KMS-11 (cell line): ENCODE results near the gene SERPINA5.

Experiments used
- H2AFZ ChIP-seq: fragments of 200-600 bp; sonication (generic); 2 replicates; pipeline ENCODE4 v1.6.1; 2016; ENCODE audit warnings: antibody characterized with exemption, mixed run types, low read depth
- H3K27ac ChIP-seq: fragments of 200-600 bp; sonication (generic); 2 replicates; pipeline ENCODE4 v1.6.1; 2016; ENCODE audit warnings: mild to moderate bottlenecking, mixed run types
- H3K27me3 ChIP-seq: fragments of 200-600 bp; sonication (generic); 2 replicates; pipeline ENCODE4 v1.6.1; 2017; ENCODE audit warnings: mild to moderate bottlenecking, low read depth, mixed run types, moderate library complexity; ENCODE audit not compliant: insufficient read depth
- H3K36me3 ChIP-seq: fragments of 200-600 bp; sonication (generic); 2 replicates; pipeline ENCODE4 v1.6.1; 2017; ENCODE audit warnings: mild to moderate bottlenecking, mixed run types; ENCODE audit not compliant: insufficient read depth
- H3K4me1 ChIP-seq: fragments of 200-600 bp; sonication (generic); 2 replicates; pipeline ENCODE4 v1.6.1; 2016; ENCODE audit warnings: mild to moderate bottlenecking, low read depth, mixed run types; ENCODE audit not compliant: poor library complexity, severe bottlenecking
- H3K4me2 ChIP-seq: fragments of 200-600 bp; sonication (generic); 2 replicates; pipeline ENCODE4 v1.7.0; 2016; ENCODE audit warnings: mild to moderate bottlenecking, mixed run types
- H3K4me3 ChIP-seq: fragments of 200-600 bp; sonication (generic); IDR thresholded peaks from 2 replicates; pipeline ENCODE4 v1.6.1; 2017; ENCODE audit warnings: low read depth, low read length, mixed read lengths; ENCODE audit not compliant: insufficient read depth
- H3K79me2 ChIP-seq: fragments of 200-600 bp; sonication (generic); 2 replicates; pipeline ENCODE4 v1.6.1; 2016; ENCODE audit warnings: low read depth, mixed run types; ENCODE audit not compliant: insufficient read depth
- H3K9ac ChIP-seq: fragments of 200-600 bp; sonication (generic); 2 replicates; pipeline ENCODE4 v1.6.1; 2016; ENCODE audit warnings: mild to moderate bottlenecking, mixed run types
- H4K20me1 ChIP-seq: fragments of 200-600 bp; sonication (generic); 2 replicates; pipeline ENCODE4 v1.6.1; 2016; ENCODE audit warnings: mild to moderate bottlenecking, mixed run types; ENCODE audit not compliant: insufficient read depth
- TF ChIP-seq, protein P1 (sequence below): fragments of 200-600 bp; sonication (generic); conservative IDR thresholded peaks from 2 replicates; pipeline ENCODE4 v1.6.1; 2017; ENCODE audit warnings: low read depth, mild to moderate bottlenecking, antibody characterized with exemption, low read length, moderate library complexity, mixed read lengths

The SERPINA5 gene

DNA sequence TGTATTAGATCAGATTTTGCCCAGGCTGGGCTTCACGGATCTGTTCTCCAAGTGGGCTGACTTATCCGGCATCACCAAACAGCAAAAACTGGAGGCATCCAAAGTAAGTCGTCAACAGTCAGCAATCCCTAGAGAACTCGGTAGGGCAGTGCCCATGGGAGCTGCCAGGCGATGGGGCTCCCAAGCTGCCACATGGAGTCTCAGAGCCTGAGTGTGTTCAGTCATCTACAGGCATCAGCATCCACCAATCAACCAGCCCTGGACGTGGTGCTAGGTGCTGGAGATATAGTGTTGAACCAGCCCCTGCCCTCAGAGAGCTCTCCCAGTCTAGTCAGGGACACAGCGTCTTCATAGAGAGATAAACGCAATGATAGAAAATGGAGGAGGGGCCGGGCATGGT is 13.0 kb upstream of the SERPINA5 start:
- no peak overlapping the region for H3K4me2 ChIP-seq
- no peaks in the 10 kb centered on the region for H3K79me2 ChIP-seq
- no peaks in the 10 kb centered on the region for H3K27me3 ChIP-seq
- H2AFZ ChIP-seq = no peak overlapping the region
- H3K4me1 ChIP-seq = no peaks in the 10 kb centered on the region
- H3K27ac ChIP-seq = no peak overlapping the region
- no peak overlapping the region for H3K4me3 ChIP-seq
- no peak overlapping the region for H3K9ac ChIP-seq
- H4K20me1 ChIP-seq = no peaks in the 10 kb centered on the region
- TF ChIP-seq, protein P1, sequence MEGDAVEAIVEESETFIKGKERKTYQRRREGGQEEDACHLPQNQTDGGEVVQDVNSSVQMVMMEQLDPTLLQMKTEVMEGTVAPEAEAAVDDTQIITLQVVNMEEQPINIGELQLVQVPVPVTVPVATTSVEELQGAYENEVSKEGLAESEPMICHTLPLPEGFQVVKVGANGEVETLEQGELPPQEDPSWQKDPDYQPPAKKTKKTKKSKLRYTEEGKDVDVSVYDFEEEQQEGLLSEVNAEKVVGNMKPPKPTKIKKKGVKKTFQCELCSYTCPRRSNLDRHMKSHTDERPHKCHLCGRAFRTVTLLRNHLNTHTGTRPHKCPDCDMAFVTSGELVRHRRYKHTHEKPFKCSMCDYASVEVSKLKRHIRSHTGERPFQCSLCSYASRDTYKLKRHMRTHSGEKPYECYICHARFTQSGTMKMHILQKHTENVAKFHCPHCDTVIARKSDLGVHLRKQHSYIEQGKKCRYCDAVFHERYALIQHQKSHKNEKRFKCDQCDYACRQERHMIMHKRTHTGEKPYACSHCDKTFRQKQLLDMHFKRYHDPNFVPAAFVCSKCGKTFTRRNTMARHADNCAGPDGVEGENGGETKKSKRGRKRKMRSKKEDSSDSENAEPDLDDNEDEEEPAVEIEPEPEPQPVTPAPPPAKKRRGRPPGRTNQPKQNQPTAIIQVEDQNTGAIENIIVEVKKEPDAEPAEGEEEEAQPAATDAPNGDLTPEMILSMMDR = no peak
- H3K36me3 ChIP-seq = no peaks in the 10 kb centered on the region

DNA sequence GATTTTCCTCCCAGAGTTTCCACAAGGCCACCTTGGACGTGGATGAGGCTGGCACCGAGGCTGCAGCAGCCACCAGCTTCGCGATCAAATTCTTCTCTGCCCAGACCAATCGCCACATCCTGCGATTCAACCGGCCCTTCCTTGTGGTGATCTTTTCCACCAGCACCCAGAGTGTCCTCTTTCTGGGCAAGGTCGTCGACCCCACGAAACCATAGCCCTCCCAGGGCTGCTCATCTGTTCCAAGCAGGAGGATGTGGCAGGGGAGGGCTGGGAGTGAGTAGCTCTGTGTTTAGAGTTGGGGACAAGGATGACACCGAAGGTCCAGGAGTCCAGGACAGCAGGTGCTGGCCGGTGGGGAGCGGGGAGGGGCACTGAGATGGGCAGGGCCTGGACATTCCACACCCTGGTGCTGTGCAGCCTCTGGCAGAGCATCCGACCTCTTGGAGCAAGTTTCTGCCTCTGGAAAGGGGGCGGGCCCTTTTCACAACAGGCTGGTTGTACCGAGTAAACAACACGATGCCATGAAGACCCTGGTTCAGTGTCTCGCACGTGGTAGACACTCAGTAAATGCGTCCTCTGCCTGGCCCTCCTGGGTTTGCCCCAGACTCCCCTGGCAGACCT is 11.7 kb upstream of the SERPINA5 start:
- Histone ChIP-seq H3K4me1 (no peaks in the 10 kb centered on the region), H3K4me3 (no peak overlapping the region), H4K20me1 (no peaks in the 10 kb centered on the region), H3K36me3 (no peaks in the 10 kb centered on the region), H3K79me2 (no peaks in the 10 kb centered on the region), H2AFZ (no peak overlapping the region), H3K27me3 (no peaks in the 10 kb centered on the region), H3K9ac (no peak overlapping the region), H3K27ac (no peak overlapping the region), H3K4me2 (no peak overlapping the region)
- TF ChIP-seq, protein P1 = no peak

GRCh38 chr14:94570002-94570400 is 11.2 kb upstream of the SERPINA5 start:
- no peaks in the 10 kb centered on the region for H3K36me3 ChIP-seq
- no peak overlapping the region for H3K27ac ChIP-seq
- TF ChIP-seq, protein P1 = no peak
- no peaks in the 10 kb centered on the region for H4K20me1 ChIP-seq
- no peak overlapping the region for H3K4me2 ChIP-seq
- H3K9ac ChIP-seq = no peak overlapping the region
- H3K79me2 ChIP-seq = no peaks in the 10 kb centered on the region
- H2AFZ ChIP-seq = no peak overlapping the region
- no peaks in the 10 kb centered on the region for H3K4me1 ChIP-seq
- H3K4me3 ChIP-seq = no peak overlapping the region
- H3K27me3 ChIP-seq = no peaks in the 10 kb centered on the region

- Histone ChIP-seq H2AFZ (no peak overlapping the region), H3K79me2 (no peaks in the 10 kb centered on the region), H3K27me3 (no peaks in the 10 kb centered on the region), H3K4me2 (no peak overlapping the region), H3K27ac (no peak overlapping the region), H4K20me1 (no peaks in the 10 kb centered on the region), H3K9ac (no peak overlapping the region), H3K4me3 (no peak overlapping the region), H3K4me1 (no peaks in the 10 kb centered on the region), H3K36me3 (no peaks in the 10 kb centered on the region)
- TF ChIP-seq, protein P1 = no peak
Observed at GRCh38 chr14:94570440-94570839, 10.8 kb upstream of the SERPINA5 start.
